Testis (tissue), 3 donors: ENCODE measurements around the gene CLVS2. TPM values are rescaled to one million over a fixed set of nuclear protein-coding genes. Genes with fewer than 3 reads are reported as not detected.

Source experiments
- DNase-seq: peaks from one replicate; pipeline ENCODE4 v3.0.0-alpha.2; 2019
- H3K27ac ChIP-seq, 2 donors: fragments of 200-600 bp; sonication (generic); one replicate each; pipeline ENCODE4 v1.5.1; 2019
- H3K27me3 ChIP-seq: fragments of 200-600 bp; sonication (generic); one replicate; pipeline ENCODE4 v1.5.1; 2019
- H3K36me3 ChIP-seq: fragments of 200-600 bp; sonication (generic); one replicate; pipeline ENCODE4 v1.5.1; 2017; ENCODE audit warnings: low read depth; ENCODE audit errors: missing control alignments
- H3K4me1 ChIP-seq: fragments of 200-600 bp; sonication (generic); one replicate; pipeline ENCODE4 v1.5.1; 2019
- H3K4me3 ChIP-seq, 2 donors: fragments of 200-600 bp; sonication (generic); one replicate each; pipeline ENCODE4 v1.5.1; 2017 to 2019
- H3K9me3 ChIP-seq: fragments of 200-600 bp; sonication (generic); one replicate; pipeline ENCODE4 v1.5.1; 2017
- CTCF ChIP-seq, 3 experiments: fragments of 450-650 bp in 2 of 3; fragments of 200-600 bp in 1 of 3; sonication (generic) in 1 of 3; IDR thresholded peaks; one replicate each; pipeline ENCODE4 v1.5.1; 2016 to 2019; ENCODE audit warnings: antibody characterized with exemption in 3 of 3, mild to moderate bottlenecking in 2 of 3, moderate library complexity in 1 of 3
- POLR2A ChIP-seq: fragments of 450-650 bp; IDR thresholded peaks from one replicate; pipeline ENCODE4 v1.6.1; 2017; ENCODE audit warnings: antibody characterized with exemption, mild to moderate bottlenecking, moderate library complexity
- WGBS, 2 donors: methylation state at CpG; one replicate each; pipeline ENCODE4 v1.1.5; 2018; 5-methylcytosine and 5-hydroxymethylcytosine counted together
- intact Hi-C: fragments of 100-400 bp; cut with DNase I; formaldehyde crosslinking; loops from one replicate; pipeline ENCODE4 v1.15.1; 2023; ENCODE audit warnings: low total_unique reads
- polyA plus RNA-seq: library from polyadenylated mRNA; stranded (reverse); fragments of 350-450 nt; fragmentation: Illumina TruSeq; extraction: RNeasy Lipid Tissue Mini Kit (QIAGEN cat#74804); gene quantifications from one replicate; pipeline ENCODE4 v1.2.3, GENCODE V29; 2014; ENCODE audit warnings: low read depth, low replicate concordance; ENCODE audit not compliant: insufficient read depth
- total RNA-seq, 2 donors: library from RNA; depleted of rRNA; stranded (reverse); fragments of >200 nt; gene quantifications; one replicate each; pipeline ENCODE4 v1.2.3, GENCODE V29; 2016

The CLVS2 gene
- total and polyA plus RNA-seq, 3 donors from 2014 or later: 0.16 to 0.24 (median 0.19) TPM

- TF ChIP-seq POLR2A: no peak
- no peak for TF ChIP-seq CTCF (IDR thresholded peaks at IDR 0.05)
- Histone ChIP-seq H3K4me3 (no peak overlapping the region), H3K27me3 (no peaks in the 10 kb centered on the region), H3K36me3 (no peaks in the 10 kb centered on the region), H3K9me3 (no peaks in the 10 kb centered on the region), H3K27ac (no peak overlapping the region), H3K4me1 (no peaks in the 10 kb centered on the region)
- intact Hi-C loops: no loop called here
- DNase-seq: no peak
Measured at GRCh38 chr6:122962000-122962624, 33.9 kb upstream of the CLVS2 start.

GRCh38 chr6:122969999-122970533, 26.0 kb upstream of the CLVS2 start:
- Histone ChIP-seq H3K4me3 (no peak overlapping the region), H3K27me3 (no peaks in the 10 kb centered on the region), H3K9me3 (no peaks in the 10 kb centered on the region), H3K4me1 (no peaks in the 10 kb centered on the region), H3K27ac (no peak overlapping the region), H3K36me3 (no peaks in the 10 kb centered on the region)
- TF ChIP-seq POLR2A (no peak), CTCF (IDR thresholded peaks at IDR 0.05) (no peak)
- DNase-seq: no peak
- 90 to 95% methylated on average over 1 of the region's 1 CpG for WGBS, 2 donors
- intact Hi-C loops: no loop called here

- Histone ChIP-seq H3K9me3 (no peaks in the 10 kb centered on the region), H3K36me3 (no peaks in the 10 kb centered on the region), H3K4me3 (peak overlapping the region in 1 of 2 donors; percentile 2), H3K27ac (no peak overlapping the region), H3K4me1 (no peaks in the 10 kb centered on the region), H3K27me3 (no peaks in the 10 kb centered on the region)
- WGBS, 2 donors: 52 to 60% methylated on average over 4 of the region's 4 CpGs
- intact Hi-C loops: no loop called here
- no peak for TF ChIP-seq POLR2A
- no peak for TF ChIP-seq CTCF (IDR thresholded peaks at IDR 0.05)
- DNase-seq: no peak
Measured at GRCh38 chr6:122977180-122977579, 18.9 kb upstream of the CLVS2 start.

DNA sequence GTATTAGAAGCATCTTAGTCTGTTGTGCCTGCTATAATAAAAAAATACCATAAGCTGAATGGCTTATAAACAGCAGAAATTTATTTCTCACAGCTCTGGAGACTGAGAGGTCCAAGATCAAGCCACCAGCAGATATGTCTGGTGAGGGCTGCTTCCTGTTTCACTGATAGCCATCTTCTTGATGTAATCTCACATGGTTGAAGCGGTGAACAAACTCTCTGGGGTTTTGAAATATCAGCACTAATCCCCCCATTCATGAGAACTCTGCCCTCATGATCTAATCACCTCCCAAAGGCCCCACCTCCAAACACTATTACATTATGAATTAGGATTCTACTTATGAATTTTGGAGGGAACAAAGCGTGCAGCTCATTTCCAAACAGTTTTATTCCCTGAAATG, 11.6 kb upstream of the CLVS2 start:
- no peaks in the 10 kb centered on the region for H3K4me1 ChIP-seq
- intact Hi-C loops: no loop called here
- H3K27ac ChIP-seq: no peak overlapping the region
- H3K27me3 ChIP-seq: no peaks in the 10 kb centered on the region
- WGBS, 2 donors: 28 to 82% methylated on average over 2 of the region's 2 CpGs
- no peaks in the 10 kb centered on the region for H3K36me3 ChIP-seq
- H3K9me3 ChIP-seq: no peaks in the 10 kb centered on the region
- TF ChIP-seq CTCF (IDR thresholded peaks at IDR 0.05) (no peak), POLR2A (no peak)
- H3K4me3 ChIP-seq: no peak overlapping the region
- no peak for DNase-seq

GRCh38 chr6:122994256-122994655, 1.8 kb upstream of the CLVS2 start:
- TF ChIP-seq CTCF (IDR thresholded peaks at IDR 0.05) (no peak), POLR2A (no peak)
- Histone ChIP-seq H3K9me3 (no peaks in the 10 kb centered on the region), H3K27ac (no peak overlapping the region), H3K36me3 (no peaks in the 10 kb centered on the region), H3K4me3 (no peak overlapping the region), H3K27me3 (no peaks in the 10 kb centered on the region), H3K4me1 (peaks cover 4% of the 10 kb centered on the region)
- WGBS, 2 donors: 69 to 87% methylated on average over 3 of the region's 3 CpGs
- intact Hi-C loops: no loop called here
- DNase-seq: no peak
